Hepatocyte (in vitro differentiated cells): Measurements from ENCODE around the gene THAP7. TPM values are rescaled to one million over a fixed set of nuclear protein-coding genes. Genes with fewer than 3 reads are reported as not detected.

ENCODE experiments used
- DNase-seq: peaks from one replicate; pipeline ENCODE4 v3.0.0-alpha.2; 2016; ENCODE audit warnings: low spot score
- H2AFZ ChIP-seq: fragments of 200-600 bp; sonication (generic); 2 replicates; pipeline ENCODE4 v1.6.0; 2016; ENCODE audit warnings: antibody characterized with exemption, mild to moderate bottlenecking
- H3K27ac ChIP-seq: fragments of 200-600 bp; sonication (generic); 2 replicates; pipeline ENCODE4 v1.5.1; 2016; ENCODE audit warnings: mild to moderate bottlenecking
- H3K27me3 ChIP-seq: fragments of 200-600 bp; sonication (generic); 2 replicates; pipeline ENCODE4 v1.6.1; 2016
- H3K36me3 ChIP-seq: fragments of 200-600 bp; sonication (generic); replicated peaks from 2 replicates; pipeline ENCODE4 v1.5.1; 2016; ENCODE audit warnings: low read depth; ENCODE audit not compliant: insufficient read depth
- H3K4me1 ChIP-seq: fragments of 200-600 bp; sonication (generic); 2 replicates; pipeline ENCODE4 v1.5.1; 2016; ENCODE audit warnings: mild to moderate bottlenecking, moderate library complexity; ENCODE audit not compliant: insufficient read depth
- H3K4me2 ChIP-seq: fragments of 200-600 bp; sonication (generic); 2 replicates; pipeline ENCODE4 v1.6.0; 2016
- H3K4me3 ChIP-seq: fragments of 200-600 bp; sonication (generic); 2 replicates; pipeline ENCODE4 v1.5.1; 2016; ENCODE audit warnings: mild to moderate bottlenecking
- H3K79me2 ChIP-seq: fragments of 200-600 bp; sonication (generic); 2 replicates; pipeline ENCODE4 v1.6.0; 2017; ENCODE audit warnings: mild to moderate bottlenecking
- H3K9me2 ChIP-seq: fragments of 200-600 bp; sonication (generic); replicated peaks from 2 replicates; pipeline ENCODE4 v1.6.0; 2017; ENCODE audit warnings: mild to moderate bottlenecking; ENCODE audit not compliant: insufficient read depth
- H3K9me3 ChIP-seq: fragments of 200-600 bp; sonication (generic); 2 replicates; pipeline ENCODE4 v1.5.1; 2016; ENCODE audit warnings: low read depth, mild to moderate bottlenecking
- H4K20me1 ChIP-seq: fragments of 200-600 bp; sonication (generic); 2 replicates; pipeline ENCODE4 v1.6.0; 2016; ENCODE audit warnings: mild to moderate bottlenecking; ENCODE audit not compliant: insufficient read depth, poor library complexity, severe bottlenecking
- EZH2 ChIP-seq: fragments of 200-600 bp; sonication (generic); IDR thresholded peaks from 2 replicates; pipeline ENCODE4 v1.6.1; 2016; ENCODE audit warnings: antibody characterized with exemption, mild to moderate bottlenecking, borderline replicate concordance
- EZH2phosphoT487 ChIP-seq: fragments of 200-600 bp; sonication (generic); IDR thresholded peaks from one replicate; pipeline ENCODE4 v1.6.1; 2018; ENCODE audit warnings: antibody characterized with exemption, mild to moderate bottlenecking, low read depth, moderate library complexity; ENCODE audit not compliant: unreplicated experiment, severe bottlenecking
- WGBS: methylation state at CpG from one replicate; pipeline ENCODE4 v1.1.6; 2016; ENCODE audit warnings: low lambda C conversion rate; ENCODE audit errors: missing lambda C conversion rate; 5-methylcytosine and 5-hydroxymethylcytosine counted together
- polyA plus RNA-seq: library from polyadenylated mRNA; unstranded; fragments of >200 nt; fragmentation: Nextera tagmentation; extraction: Ambion mirVana; gene quantifications from 2 replicates; pipeline ENCODE4 v1.2.1, GENCODE V29; 2016
- total RNA-seq: library from RNA; depleted of rRNA; stranded (reverse); fragments of >200 nt; gene quantifications from 2 replicates; pipeline ENCODE4 v1.2.3, GENCODE V29; 2014
- TF ChIP-seq, protein P1 (sequence below): fragments of 200-600 bp; sonication (generic); IDR thresholded peaks from 2 replicates; pipeline ENCODE4 v1.5.1; 2016; ENCODE audit warnings: antibody characterized with exemption, mild to moderate bottlenecking; ENCODE audit not compliant: poor library complexity

THAP7 gene
- total and polyA plus RNA-seq, 2 experiments from 2014 or later, result 26.2 to 41.2 TPM

DNA sequence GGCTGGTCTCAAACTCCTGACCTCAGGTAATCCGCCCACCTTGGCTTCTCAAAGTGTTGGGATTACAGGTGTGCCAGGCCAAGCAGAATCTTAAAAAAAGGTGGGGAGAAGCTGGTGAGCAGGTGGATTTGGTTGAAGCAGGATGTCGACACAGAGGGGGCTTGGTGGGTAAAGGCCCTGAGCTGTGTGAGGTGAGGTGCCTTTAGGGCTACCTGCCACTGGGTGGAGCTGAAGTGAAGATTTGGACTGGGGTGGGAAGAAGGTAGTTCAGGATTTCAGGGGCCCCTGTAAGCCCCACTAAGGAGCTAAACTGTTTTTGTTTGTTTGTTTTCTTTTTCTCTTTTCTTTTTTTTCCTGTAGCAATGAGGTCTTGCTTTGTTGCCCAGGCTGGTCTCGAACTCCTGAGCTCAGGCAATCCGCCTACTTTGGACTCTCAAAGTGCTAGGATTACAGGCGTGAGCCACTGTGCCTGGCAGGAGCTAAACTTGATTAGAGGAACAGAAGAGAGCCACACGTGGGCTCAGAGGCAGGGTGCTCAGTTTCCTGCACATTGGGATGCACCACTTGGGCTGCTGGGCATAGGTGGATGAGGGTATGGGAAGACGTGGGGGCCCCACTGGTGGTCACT lies 19.0 kb upstream of the THAP7 start:
- Histone ChIP-seq H3K79me2 (no peaks in the 10 kb centered on the region), H3K4me1 (no peaks in the 10 kb centered on the region), H4K20me1 (no peaks in the 10 kb centered on the region), H3K9me2 (no peaks in the 10 kb centered on the region), H3K27ac (no peak overlapping the region), H3K4me3 (no peak overlapping the region), H2AFZ (no peak overlapping the region), H3K27me3 (no peaks in the 10 kb centered on the region), H3K9me3 (no peaks in the 10 kb centered on the region), H3K4me2 (no peak overlapping the region), H3K36me3 (no peaks in the 10 kb centered on the region)
- WGBS, result 72% methylated on average over 7 of the region's 7 CpGs
- TF ChIP-seq EZH2phosphoT487 (no peak), EZH2 (no peak)
- TF ChIP-seq, protein P1, sequence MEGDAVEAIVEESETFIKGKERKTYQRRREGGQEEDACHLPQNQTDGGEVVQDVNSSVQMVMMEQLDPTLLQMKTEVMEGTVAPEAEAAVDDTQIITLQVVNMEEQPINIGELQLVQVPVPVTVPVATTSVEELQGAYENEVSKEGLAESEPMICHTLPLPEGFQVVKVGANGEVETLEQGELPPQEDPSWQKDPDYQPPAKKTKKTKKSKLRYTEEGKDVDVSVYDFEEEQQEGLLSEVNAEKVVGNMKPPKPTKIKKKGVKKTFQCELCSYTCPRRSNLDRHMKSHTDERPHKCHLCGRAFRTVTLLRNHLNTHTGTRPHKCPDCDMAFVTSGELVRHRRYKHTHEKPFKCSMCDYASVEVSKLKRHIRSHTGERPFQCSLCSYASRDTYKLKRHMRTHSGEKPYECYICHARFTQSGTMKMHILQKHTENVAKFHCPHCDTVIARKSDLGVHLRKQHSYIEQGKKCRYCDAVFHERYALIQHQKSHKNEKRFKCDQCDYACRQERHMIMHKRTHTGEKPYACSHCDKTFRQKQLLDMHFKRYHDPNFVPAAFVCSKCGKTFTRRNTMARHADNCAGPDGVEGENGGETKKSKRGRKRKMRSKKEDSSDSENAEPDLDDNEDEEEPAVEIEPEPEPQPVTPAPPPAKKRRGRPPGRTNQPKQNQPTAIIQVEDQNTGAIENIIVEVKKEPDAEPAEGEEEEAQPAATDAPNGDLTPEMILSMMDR, result peak; percentile 26
- no peak for DNase-seq

DNA sequence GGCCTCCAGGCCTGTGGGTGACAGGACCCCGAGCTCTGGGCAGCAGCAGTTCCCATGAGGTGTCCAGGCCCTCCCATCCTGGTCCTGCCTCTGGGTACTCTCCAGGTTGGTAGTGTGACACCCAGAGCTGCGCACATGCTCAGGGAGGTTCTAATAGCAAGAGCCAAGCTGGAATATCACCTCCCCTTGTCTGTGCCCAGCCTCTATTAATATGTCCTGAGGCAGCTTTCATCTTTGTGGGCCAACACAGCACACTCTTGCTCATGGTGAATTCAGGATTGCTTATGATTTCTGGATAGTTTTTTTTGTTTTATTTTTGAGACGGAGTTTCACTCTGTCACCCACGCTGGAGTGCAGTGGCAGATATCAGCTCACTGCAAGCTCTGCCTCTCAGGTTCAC lies 16.4 kb upstream of the THAP7 start:
- Histone ChIP-seq H3K27me3 (no peaks in the 10 kb centered on the region), H3K79me2 (no peaks in the 10 kb centered on the region), H3K9me2 (no peaks in the 10 kb centered on the region), H4K20me1 (no peaks in the 10 kb centered on the region), H3K4me1 (peaks cover 15% of the 10 kb centered on the region), H3K27ac (no peak overlapping the region), H3K4me3 (no peak overlapping the region), H3K4me2 (no peak overlapping the region), H3K36me3 (no peaks in the 10 kb centered on the region), H2AFZ (no peak overlapping the region), H3K9me3 (no peaks in the 10 kb centered on the region)
- no peak for DNase-seq
- TF ChIP-seq, protein P1, result no peak
- no peak for TF ChIP-seq EZH2
- no peak for TF ChIP-seq EZH2phosphoT487
- WGBS, result 91% methylated on average over 4 of the region's 4 CpGs

DNA sequence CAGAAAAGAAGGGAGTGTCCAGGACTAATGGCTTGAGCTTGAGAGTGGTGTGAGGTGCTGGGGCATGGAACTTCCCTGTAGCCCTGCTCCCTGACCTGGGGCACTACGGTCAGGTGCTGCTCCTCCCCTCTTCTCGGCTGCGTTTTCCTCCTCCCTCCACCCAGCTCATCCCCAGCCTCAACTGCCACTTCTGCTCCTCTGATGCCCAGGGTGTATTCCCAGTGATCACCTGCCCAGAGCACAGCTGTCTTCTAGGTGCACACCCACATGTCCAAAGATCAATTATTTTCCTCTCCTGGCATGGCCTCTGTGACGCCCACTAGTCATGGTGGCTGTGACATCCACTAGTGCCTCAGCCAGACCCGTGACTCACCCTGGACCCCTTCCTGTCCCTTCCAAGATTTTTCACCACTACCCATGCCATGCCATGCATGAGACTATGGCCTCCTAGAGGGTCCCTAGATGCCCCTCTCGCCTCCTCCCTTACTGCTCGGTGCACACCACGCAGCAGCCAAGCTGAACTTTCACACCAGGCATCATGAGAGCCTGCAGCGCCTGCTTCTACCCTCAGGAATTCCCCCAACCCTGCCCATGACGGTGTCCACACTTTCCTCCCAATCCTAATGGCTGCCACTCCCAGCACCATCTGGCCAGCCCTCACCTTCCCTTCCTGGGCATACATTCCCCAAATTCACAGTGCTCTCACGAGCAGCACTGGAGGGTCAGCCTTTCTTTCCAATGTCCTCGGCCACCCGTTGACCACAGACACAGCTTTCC lies 14.9 kb upstream of the THAP7 start:
- no peaks in the 10 kb centered on the region for H3K9me2 ChIP-seq
- H3K4me2 ChIP-seq, result no peak overlapping the region
- no peak overlapping the region for H3K4me3 ChIP-seq
- no peaks in the 10 kb centered on the region for H4K20me1 ChIP-seq
- H3K4me1 ChIP-seq, result peaks cover 15% of the 10 kb centered on the region
- no peaks in the 10 kb centered on the region for H3K9me3 ChIP-seq
- no peak for DNase-seq
- TF ChIP-seq EZH2, result no peak
- TF ChIP-seq, protein P1, result no peak
- no peak for TF ChIP-seq EZH2phosphoT487
- no peak overlapping the region for H3K27ac ChIP-seq
- H3K79me2 ChIP-seq, result no peaks in the 10 kb centered on the region
- H2AFZ ChIP-seq, result no peak overlapping the region
- 93% methylated on average over 13 of the region's 13 CpGs for WGBS
- H3K27me3 ChIP-seq, result no peaks in the 10 kb centered on the region
- no peaks in the 10 kb centered on the region for H3K36me3 ChIP-seq
